NCI-H69 (cell line): ENCODE data around the gene CDX2.

Experiments used
- DNase-seq: peaks from one replicate; lab custom pipeline; 2025; lab: John Stamatoyannopoulos, UW

CDX2 gene

GRCh38 chr13:27928353-27928804, 40.7 kb downstream of the CDX2 start:
- DNase-seq: no peak

DNA sequence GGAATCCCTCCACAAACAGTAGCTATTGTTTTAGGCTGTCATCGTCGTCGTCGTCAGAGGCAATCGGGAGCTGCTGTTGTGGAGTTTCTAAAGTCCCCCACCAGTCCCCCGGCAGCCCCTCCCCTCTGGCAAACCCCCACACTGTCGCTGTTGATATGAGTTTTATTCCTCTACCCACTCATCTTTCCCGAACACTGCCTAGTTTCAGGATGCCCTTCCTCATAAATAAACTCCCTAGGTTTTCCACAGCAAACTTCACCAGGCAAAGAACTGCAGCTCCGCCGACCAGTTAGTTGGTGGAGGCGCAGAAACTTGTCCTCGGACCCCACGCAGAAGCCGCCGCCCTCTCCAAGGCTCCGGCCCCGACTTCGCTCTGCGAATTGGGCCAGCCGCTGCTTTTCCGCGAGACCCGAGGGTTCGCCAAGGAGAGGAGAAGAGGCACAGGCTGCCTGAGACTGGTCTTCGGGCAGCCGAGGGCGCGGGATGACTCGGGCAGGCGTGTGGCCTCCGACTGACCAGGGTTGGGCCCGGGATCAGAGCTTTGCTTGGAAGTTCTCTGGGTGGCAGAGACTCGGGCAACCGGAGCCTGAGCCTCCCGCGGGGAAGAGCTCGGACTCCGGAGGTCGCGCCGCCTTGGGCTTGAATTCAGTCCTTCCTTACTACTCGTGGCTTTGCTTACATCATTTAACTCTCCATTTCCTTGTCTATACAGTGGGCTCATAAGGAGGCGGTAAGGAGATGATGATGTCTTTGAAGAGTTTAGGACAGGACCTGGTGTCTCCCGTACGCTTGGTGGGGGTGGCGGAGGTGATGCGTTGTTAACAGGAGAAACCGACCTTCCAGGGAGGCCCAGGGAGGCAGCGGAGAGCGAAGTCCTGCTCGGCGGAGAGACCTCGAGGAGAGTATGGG, 41.4 kb downstream of the CDX2 start:
- no peak for DNase-seq

DNA sequence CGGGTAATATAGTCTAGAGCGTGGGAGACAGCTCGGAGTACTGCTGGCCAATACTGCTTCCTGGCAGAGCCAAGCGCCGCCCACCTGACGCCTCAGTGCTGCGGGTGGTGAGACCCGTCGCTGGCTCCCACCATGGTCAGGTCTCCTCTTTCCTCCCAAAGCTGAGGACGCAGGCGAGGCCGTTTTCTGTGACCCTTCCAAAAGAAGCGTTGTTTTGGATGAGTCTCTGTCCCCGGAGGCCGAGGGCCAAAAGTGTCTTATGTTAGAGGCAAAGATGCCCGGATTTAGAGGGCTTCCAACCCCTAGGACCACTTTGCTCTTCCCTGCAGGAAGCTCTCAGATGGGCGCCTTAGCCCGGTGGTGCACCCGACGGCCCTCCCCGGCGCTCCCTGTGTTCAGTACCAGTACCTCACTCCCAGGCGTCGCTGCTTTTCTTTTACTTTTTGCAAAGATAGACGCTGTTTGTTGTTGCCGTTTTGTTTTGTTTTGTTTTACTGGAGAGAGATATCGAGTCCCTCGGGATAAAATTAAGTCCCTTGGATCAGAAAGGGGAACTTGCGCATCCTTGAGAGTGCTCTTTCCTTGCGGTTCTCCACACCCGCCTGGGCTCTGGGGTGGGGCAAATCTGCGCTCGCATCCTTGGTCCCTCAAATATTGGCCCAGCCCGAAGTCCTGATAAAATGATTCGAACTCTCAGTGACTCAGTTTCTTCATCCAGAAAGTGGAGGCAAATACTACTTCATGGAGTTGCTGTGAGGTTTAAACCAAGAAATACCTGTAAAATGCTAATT, 42.3 kb downstream of the CDX2 start:
- DNase-seq: no peak

DNA sequence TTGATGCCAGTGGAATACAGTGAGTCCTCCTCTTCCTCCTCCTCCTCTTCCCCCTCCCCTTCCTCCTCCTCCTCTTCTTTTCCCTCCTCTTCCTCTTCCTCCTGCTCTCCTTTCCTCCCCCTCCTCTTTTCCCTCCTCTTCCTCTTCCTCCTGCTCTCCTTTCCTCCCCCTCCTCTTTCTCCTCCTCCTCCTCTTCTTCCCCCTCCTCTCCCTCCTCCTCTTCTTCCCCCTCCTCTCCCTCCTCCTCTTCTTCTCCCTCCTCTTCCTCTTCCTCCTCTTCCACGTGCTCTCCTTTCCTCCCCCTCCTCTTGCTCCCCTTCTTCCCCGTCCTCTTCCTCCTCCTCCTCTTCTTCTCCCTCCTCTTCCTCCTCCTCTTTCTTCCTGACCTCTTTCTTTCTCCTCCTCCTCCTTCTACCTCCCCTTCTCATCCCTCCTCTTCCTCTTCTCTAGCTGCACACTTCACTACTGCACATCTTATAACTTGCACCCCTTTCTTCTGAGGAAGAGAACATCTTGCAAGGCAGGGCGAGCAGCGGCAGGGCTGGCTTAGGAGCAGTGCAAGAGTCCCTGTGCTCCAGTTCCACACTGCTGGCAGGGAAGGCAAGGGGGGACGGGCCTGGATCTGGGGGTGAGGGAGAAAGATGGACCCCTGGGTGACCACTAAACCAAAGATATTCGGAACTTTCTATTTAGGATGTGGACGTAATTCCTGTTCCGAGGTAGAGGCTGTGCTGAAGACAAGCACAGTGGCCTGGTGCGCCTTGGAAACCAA, 43.7 kb downstream of the CDX2 start:
- no peak for DNase-seq

GRCh38 chr13:27924529-27925141, 44.5 kb downstream of the CDX2 start:
- no peak for DNase-seq

GRCh38 chr13:27923794-27924528, 45.2 kb downstream of the CDX2 start:
- no peak for DNase-seq

DNA sequence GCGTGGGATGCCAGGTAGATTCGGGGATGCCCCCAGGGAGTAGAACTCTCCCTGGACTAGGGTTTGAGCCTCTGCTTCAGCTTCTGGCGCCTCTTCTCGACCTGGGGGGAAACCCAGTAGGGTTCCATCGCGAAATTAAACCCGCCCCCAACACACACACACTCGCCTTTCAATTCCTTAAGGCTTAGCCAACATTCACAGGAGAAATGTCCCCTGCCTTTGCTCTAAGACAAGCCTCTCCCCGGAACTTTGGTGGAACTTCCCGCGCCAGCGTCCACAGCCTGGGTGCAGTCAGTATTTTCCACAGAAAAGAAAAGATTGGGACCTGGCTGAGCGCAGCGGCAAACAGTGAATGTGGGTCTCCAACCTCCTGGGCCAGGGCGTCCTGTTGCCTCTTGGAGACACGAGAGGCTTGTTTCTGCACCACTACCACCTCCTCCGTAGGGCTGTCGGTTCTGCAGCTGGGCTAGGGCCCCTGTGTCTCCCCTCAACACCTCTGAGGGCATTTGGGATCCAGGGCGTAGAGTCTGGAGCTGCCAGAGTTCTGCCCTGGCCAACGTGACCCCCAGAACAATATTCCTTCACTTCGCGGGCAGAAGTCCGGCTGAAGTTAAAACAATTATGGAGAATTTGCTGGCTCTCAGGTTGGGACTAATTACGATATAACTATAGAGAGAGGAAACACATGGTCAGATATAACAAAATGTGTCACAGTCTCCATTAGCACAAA, 46.1 kb downstream of the CDX2 start:
- DNase-seq: no peak

GRCh38 chr13:27921961-27922882, 46.9 kb downstream of the CDX2 start:
- no peak for DNase-seq

DNA sequence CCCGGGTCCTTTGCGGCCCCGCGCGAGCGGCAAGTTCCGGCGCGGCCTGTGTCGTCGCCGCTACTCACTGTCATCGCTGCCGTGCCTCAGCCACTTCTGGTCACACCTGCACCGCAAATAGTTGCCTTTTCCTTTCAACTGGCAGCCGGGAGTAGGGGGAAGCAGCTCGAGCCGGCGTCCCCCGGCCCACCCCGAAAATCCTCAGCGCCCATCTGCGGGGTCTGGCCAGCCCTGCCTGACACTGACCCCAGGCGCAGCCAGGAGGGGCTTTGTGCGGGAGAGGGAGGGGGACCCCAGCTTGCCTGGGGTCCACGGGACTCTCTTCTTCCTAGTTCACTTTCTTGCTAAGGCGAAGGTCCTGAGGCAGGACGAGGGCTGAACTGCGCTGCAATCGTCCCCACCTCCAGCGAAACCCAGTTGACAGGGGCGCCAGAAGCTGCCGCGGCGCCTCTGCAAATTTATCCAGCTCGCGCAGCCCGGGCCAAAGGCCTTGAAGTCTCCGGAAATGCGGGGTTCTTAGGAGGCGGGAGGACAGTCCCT, 47.6 kb downstream of the CDX2 start:
- DNase-seq: no peak

DNA sequence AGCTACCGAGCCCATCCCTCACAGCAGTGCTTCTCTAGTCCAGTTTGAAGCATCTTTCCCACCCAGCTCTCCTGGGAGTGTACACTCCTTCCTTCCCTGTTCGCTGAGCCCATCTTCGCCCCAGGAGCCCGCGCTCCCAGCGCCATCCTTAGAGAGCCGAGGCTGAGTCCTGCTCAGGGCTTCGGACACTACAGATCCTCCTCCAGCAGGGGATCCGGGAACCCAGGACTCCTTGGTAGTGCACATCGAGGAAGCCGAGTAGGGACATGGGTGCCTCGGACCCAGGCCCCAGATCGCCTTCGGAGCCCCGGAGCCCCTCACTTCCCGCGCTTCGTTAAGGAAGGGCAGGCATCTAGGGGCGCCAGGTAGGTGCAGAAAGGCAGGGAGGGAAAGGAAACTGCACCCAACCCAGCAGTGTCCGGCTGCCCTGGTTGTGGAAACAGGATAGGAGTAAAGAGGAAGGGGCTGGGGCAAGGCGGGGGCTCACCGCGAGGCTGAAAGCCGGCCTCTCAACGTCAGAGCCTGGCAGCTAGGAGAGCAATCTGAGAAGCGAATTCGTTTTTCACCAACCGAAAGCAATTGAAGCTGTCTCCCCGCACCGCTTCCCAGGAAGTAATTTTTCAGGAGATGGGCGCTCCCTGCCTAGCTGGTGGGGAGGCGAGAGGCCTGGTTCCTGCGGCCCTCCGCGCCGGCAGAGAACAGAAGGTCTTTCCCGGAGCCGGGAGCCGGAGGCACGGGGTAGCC, 48.3 kb downstream of the CDX2 start:
- DNase-seq: peak; percentile 33

- DNase-seq: peak; percentile 76
Measured at GRCh38 chr13:27919934-27920676, 49.0 kb downstream of the CDX2 start, which contains the start of gene PDX1. PDX1 (plus strand) TSS chr13:27920000; CDS start chr13:27920139, 139 bp downstream.

GRCh38 chr13:27919659-27919933, 49.5 kb downstream of the CDX2 start:
- DNase-seq: no peak

DNA sequence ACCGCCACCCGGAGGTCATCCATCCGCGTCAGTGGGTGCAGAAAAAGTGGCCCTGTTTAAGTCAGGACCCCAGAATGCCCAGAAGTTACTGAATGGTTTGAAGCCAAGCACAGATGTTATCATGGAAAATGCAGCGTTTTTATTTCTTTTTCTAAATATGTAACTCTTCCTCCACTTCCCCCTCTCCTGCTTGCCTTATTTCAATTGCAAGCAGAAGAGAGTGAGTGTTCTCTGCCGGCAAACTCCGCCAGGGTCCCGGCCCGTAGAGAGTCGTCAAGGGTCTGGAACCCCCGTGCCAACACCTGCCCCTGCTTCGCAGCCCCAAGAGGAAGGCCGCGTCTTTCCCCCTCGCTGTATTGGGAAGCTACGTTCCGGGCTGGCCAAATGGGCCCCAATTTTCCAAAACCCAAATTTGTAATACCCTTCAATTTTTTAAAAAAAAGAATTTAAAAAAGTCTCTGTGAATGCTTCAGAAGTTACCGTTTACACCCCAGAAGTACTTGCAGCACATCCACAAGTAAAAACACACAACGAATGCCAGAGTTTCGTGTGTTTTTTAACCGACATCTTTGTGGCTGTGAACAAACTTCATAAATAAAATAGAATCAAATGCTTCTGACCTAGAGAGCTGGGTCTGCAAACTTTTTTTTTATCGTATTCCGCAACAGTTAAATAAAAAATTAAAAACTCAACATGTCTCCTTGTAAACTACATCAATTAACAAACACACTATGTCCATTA, 50.0 kb downstream of the CDX2 start:
- DNase-seq: no peak

GRCh38 chr13:27918041-27918917, 50.8 kb downstream of the CDX2 start:
- DNase-seq: no peak

- peak; percentile 11 for DNase-seq
Measured at GRCh38 chr13:27917121-27917947, 51.8 kb downstream of the CDX2 start.
